Measurements from ENCODE around the gene SLC2A8. TPM values are rescaled to one million over a fixed set of nuclear protein-coding genes. Genes with fewer than 3 reads are reported as not detected.
A peak's percentile ranks its signal among the peaks of the same experiment; 100 is the strongest.

SLC2A8 gene
- total RNA-seq, 2 donors from 2014 or later, result 11.4 to 13.8 TPM

GRCh38 chr9:127388037-127388855 is 8.7 kb upstream of the SLC2A8 start:
- H3K27me3 Mint-ChIP-seq (ENCODE audit: low read depth), result peaks cover 65% of the 10 kb centered on the region

GRCh38 chr9:127388856-127389238 is 8.1 kb upstream of the SLC2A8 start:
- H3K27me3 Mint-ChIP-seq (ENCODE audit: low read depth), result peaks cover 65% of the 10 kb centered on the region
- H3K9me3 Mint-ChIP-seq, result no peaks in the 10 kb centered on the region
- H3K4me3 Mint-ChIP-seq, result peak overlapping the region; percentile 64 to 84
- DNase-seq (peak in 1 of 2 donors; percentile 14), ATAC-seq (replicated peaks in 1 of 2) (peak in 1 of 2 donors; percentile 19)
- H3K36me3 Mint-ChIP-seq (ENCODE audit: insufficient read depth in 2 of 2), result no peaks in the 10 kb centered on the region
- H3K4me1 Mint-ChIP-seq (ENCODE audit: low read depth), result peaks cover 47% of the 10 kb centered on the region
- H3K27ac Mint-ChIP-seq, result peak overlapping the region; percentile 92

More at GRCh38 chr9:127388037-127388855, 8.7 kb upstream of the SLC2A8 start:
- H3K9me3 Mint-ChIP-seq, result no peaks in the 10 kb centered on the region
- H3K27ac Mint-ChIP-seq, result peak overlapping the region; percentile 92
- ATAC-seq (replicated peaks in 1 of 2) (peak; percentile 97 to 99), DNase-seq (peak; percentile 87 to 90)
- H3K4me1 Mint-ChIP-seq (ENCODE audit: low read depth), result peaks cover 47% of the 10 kb centered on the region
- H3K36me3 Mint-ChIP-seq (ENCODE audit: insufficient read depth in 2 of 2), result no peaks in the 10 kb centered on the region
- H3K4me3 Mint-ChIP-seq, result peak overlapping the region; percentile 64 to 84

GRCh38 chr9:127389381-127390247 is 7.4 kb upstream of the SLC2A8 start:
- no peaks in the 10 kb centered on the region for H3K9me3 Mint-ChIP-seq
- peaks cover 65% of the 10 kb centered on the region for H3K27me3 Mint-ChIP-seq (ENCODE audit: low read depth)
- H3K4me3 Mint-ChIP-seq, result peak overlapping the region; percentile 64 to 84
- peaks cover 47% of the 10 kb centered on the region for H3K4me1 Mint-ChIP-seq (ENCODE audit: low read depth)
- H3K27ac Mint-ChIP-seq, result no peak overlapping the region
- no peaks in the 10 kb centered on the region for H3K36me3 Mint-ChIP-seq (ENCODE audit: insufficient read depth in 2 of 2)
- ATAC-seq (replicated peaks in 1 of 2) (no peak), DNase-seq (no peak)

DNA sequence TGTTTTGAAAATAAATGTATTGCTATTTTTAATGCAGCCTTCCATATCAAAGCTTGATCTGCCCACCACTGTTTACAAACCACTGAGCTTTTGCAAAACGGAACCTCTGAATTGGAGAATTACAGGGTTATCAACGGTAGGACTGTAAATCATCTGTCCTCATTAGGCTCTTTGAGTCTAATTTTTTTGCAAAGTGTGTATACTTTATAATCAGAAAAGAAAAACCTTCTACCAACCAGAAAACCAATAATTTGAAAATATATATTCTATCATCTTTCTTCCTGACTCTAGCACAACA is 6.8 kb upstream of the SLC2A8 start:
- H3K27ac Mint-ChIP-seq, result no peak overlapping the region
- peak overlapping the region in 1 of 2 donors; percentile 49 for H3K4me3 Mint-ChIP-seq
- no peak for DNase-seq
- H3K27me3 Mint-ChIP-seq (ENCODE audit: low read depth), result peaks cover 65% of the 10 kb centered on the region
- peaks cover 48% of the 10 kb centered on the region for H3K4me1 Mint-ChIP-seq (ENCODE audit: low read depth)
- no peaks in the 10 kb centered on the region for H3K9me3 Mint-ChIP-seq
- H3K36me3 Mint-ChIP-seq (ENCODE audit: insufficient read depth in 2 of 2), result no peaks in the 10 kb centered on the region
- no peak for ATAC-seq (replicated peaks in 1 of 2)

- H3K36me3 Mint-ChIP-seq (ENCODE audit: insufficient read depth in 2 of 2), result no peaks in the 10 kb centered on the region
- H3K27ac Mint-ChIP-seq, result no peak overlapping the region
- ATAC-seq (replicated peaks in 1 of 2) (peak in 1 of 2 donors; percentile 19), DNase-seq (peak; percentile 21 to 42)
- no peaks in the 10 kb centered on the region for H3K9me3 Mint-ChIP-seq
- H3K27me3 Mint-ChIP-seq (ENCODE audit: low read depth), result peaks cover 65% of the 10 kb centered on the region
- peak overlapping the region in 1 of 2 donors; percentile 49 for H3K4me3 Mint-ChIP-seq
- peaks cover 50% of the 10 kb centered on the region for H3K4me1 Mint-ChIP-seq (ENCODE audit: low read depth)
Observed at GRCh38 chr9:127390563-127390962, 6.4 kb upstream of the SLC2A8 start.

GRCh38 chr9:127392166-127392565 is 4.8 kb upstream of the SLC2A8 start:
- no peak for DNase-seq
- Mint-ChIP-seq H3K36me3 (ENCODE audit: insufficient read depth in 2 of 2) (no peaks in the 10 kb centered on the region), H3K9me3 (no peaks in the 10 kb centered on the region), H3K4me3 (no peak overlapping the region), H3K4me1 (ENCODE audit: low read depth) (peaks cover 48% of the 10 kb centered on the region), H3K27ac (no peak overlapping the region), H3K27me3 (ENCODE audit: low read depth) (peaks cover 59% of the 10 kb centered on the region)
- ATAC-seq (replicated peaks in 1 of 2), result no peak

GRCh38 chr9:127392976-127393375 is 4.0 kb upstream of the SLC2A8 start:
- peaks cover 60% of the 10 kb centered on the region for H3K27me3 Mint-ChIP-seq (ENCODE audit: low read depth)
- H3K4me3 Mint-ChIP-seq, result no peak overlapping the region
- no peaks in the 10 kb centered on the region for H3K9me3 Mint-ChIP-seq
- ATAC-seq (replicated peaks in 1 of 2), result no peak
- no peaks in the 10 kb centered on the region for H3K36me3 Mint-ChIP-seq (ENCODE audit: insufficient read depth in 2 of 2)
- H3K27ac Mint-ChIP-seq, result no peak overlapping the region
- peaks cover 44% of the 10 kb centered on the region for H3K4me1 Mint-ChIP-seq (ENCODE audit: low read depth)
- DNase-seq, result no peak

DNA sequence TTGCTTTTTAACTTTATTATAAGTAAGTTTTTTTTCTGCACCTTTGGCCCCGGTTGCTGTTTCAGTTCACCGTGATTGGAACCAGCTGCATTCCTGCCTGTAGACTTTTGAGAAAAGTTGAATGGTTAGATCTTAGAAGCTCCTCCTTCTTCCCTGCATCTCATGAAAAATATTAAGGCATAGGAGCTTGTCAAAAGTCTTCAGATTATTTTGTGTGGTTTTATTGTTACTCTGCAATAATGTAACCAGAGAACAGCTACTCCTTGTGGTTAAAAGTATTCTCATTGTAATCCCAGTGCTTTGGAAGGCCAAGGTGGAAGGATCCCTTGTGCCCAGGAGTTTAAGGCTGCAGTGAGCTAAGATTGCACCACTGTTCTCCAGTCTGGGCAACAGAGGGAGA is 3.3 kb upstream of the SLC2A8 start:
- Mint-ChIP-seq H3K27ac (no peak overlapping the region), H3K4me3 (no peak overlapping the region), H3K4me1 (ENCODE audit: low read depth) (peaks cover 44% of the 10 kb centered on the region), H3K9me3 (no peaks in the 10 kb centered on the region), H3K27me3 (ENCODE audit: low read depth) (peaks cover 66% of the 10 kb centered on the region), H3K36me3 (ENCODE audit: insufficient read depth in 2 of 2) (no peaks in the 10 kb centered on the region)
- ATAC-seq (replicated peaks in 1 of 2) (no peak), DNase-seq (no peak)

DNA sequence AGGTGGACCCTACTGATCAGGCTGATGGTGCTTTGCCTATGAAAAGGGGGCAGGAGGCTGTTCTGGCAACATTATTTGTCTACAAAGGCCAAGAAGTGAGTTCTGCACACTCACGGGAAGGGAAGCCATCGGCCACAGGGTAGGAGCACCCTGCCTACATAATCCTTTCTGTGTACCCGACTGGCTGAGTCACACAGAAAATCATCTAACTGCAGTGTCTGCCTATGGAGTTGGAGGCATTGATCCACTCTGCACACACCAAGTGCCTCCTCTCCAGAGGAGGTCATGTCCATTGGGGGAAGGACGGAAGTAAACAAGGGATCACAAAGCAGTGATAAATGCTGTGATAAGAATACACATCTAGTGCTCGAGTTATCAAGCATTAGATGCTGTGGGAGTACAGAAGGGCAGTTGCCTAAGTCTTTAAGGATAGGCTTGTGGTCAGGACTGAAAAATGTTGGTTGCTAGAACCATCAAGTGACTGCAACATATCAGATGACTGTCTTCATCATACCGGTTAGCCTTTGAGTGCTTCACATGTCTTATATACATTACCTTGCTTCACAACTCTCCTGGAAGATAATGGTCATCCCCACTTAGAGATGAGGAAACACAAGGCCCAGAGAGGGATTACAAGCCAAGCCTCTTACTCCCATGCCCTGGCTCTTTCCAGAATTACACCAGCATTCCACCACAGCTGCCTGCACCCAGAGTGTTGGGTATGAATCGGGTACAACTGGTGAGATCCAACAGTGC is 1.3 kb upstream of the SLC2A8 start:
- Mint-ChIP-seq H3K27ac (no peak overlapping the region), H3K27me3 (ENCODE audit: low read depth) (peaks cover 75% of the 10 kb centered on the region)

DNA sequence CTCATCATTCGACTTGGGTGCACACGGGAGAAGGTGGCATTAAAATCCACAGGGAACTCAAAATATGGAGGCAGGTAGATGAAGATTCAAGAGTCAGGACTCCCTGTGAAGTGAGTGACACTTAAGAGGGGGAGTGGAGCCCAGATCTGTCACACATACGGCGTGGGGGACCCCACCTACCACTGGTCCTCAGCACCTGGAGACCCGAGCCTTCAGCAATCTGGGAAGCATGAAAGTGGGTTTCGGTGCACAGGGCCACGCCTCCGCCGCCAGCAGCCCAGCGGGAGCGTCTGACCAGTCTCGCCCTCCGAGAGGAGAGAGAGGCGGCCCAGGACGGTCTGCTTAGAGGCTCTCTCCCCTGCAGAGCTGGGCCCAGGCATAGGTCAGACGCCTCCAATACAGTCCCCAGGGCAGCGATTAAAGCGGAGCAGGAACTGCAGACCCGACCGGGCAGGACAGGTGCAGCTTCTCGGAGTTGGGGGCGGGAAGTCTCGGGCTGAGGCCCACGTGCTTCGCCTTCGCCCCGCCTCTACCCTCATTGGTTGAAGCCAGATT is 639 bp upstream of the SLC2A8 start:
- DNase-seq (no peak), ATAC-seq (replicated peaks in 1 of 2) (no peak)
- Mint-ChIP-seq H3K27ac (no peak overlapping the region), H3K27me3 (ENCODE audit: low read depth) (peaks cover 77% of the 10 kb centered on the region), H3K36me3 (ENCODE audit: insufficient read depth in 2 of 2) (no peaks in the 10 kb centered on the region), H3K9me3 (no peaks in the 10 kb centered on the region), H3K4me3 (peak overlapping the region; percentile 70 to 75), H3K4me1 (ENCODE audit: low read depth) (peaks cover 21% of the 10 kb centered on the region)

More for the DNA sequence above, 1.3 kb upstream of the SLC2A8 start:
- H3K4me1 Mint-ChIP-seq (ENCODE audit: low read depth), result peaks cover 24% of the 10 kb centered on the region
- H3K36me3 Mint-ChIP-seq (ENCODE audit: insufficient read depth in 2 of 2), result no peaks in the 10 kb centered on the region
- no peak for DNase-seq
- peak overlapping the region; percentile 70 to 75 for H3K4me3 Mint-ChIP-seq
- no peak for ATAC-seq (replicated peaks in 1 of 2)
- H3K9me3 Mint-ChIP-seq, result no peaks in the 10 kb centered on the region

DNA sequence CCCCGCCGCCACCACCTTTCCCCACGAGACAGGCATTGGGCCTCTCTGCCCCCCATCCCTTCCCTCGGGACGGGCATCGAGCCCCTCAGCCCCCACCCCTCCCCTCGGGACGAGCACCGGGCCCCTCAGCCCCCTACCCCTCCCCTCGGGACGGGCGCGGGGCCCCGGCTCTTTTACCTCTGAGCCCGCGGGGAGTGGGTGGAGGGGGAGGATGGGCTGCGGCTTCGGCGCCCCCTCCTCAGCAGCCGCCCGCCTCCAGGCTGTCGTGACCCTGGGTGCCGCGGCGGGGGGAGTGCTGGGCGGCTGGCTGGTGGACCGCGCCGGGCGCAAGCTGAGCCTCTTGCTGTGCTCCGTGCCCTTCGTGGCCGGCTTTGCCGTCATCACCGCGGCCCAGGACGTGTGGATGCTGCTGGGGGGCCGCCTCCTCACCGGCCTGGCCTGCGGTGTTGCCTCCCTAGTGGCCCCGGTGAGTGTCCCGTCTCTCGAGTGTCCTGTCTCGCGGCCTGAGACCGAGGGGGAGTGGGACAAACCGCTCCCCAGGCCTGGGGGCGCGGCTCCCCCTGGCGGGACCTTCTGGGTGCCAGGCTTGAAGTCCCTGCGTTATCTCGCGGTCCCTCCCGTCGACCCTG is 791 bp downstream of the SLC2A8 start:
- H3K27me3 Mint-ChIP-seq (ENCODE audit: low read depth), result peaks cover 75% of the 10 kb centered on the region

GRCh38 chr9:127398275-127398647 is 1.3 kb downstream of the SLC2A8 start:
- peaks cover 70% of the 10 kb centered on the region for H3K27me3 Mint-ChIP-seq (ENCODE audit: low read depth)
- no peaks in the 10 kb centered on the region for H3K36me3 Mint-ChIP-seq (ENCODE audit: insufficient read depth in 2 of 2)
- no peaks in the 10 kb centered on the region for H3K9me3 Mint-ChIP-seq
- no peak for DNase-seq
- H3K4me3 Mint-ChIP-seq, result peak overlapping the region; percentile 81 to 85
- no peak overlapping the region for H3K27ac Mint-ChIP-seq
- peaks cover 21% of the 10 kb centered on the region for H3K4me1 Mint-ChIP-seq (ENCODE audit: low read depth)
- no peak for ATAC-seq (replicated peaks in 1 of 2)

More for the DNA sequence above, 791 bp downstream of the SLC2A8 start:
- no peaks in the 10 kb centered on the region for H3K9me3 Mint-ChIP-seq
- H3K4me3 Mint-ChIP-seq, result peak overlapping the region; percentile 81 to 85
- ATAC-seq (replicated peaks in 1 of 2) (no peak), DNase-seq (peak; percentile 58 to 59)
- H3K36me3 Mint-ChIP-seq (ENCODE audit: insufficient read depth in 2 of 2), result no peaks in the 10 kb centered on the region
- peaks cover 21% of the 10 kb centered on the region for H3K4me1 Mint-ChIP-seq (ENCODE audit: low read depth)
- no peak overlapping the region for H3K27ac Mint-ChIP-seq

Measured in activated T-cell treated with anti-CD3 and anti-CD28 coated beads, Interleukin-2, amount 50 U/mL, for 72 hours (primary cell).